GM18951 (cell line): ENCODE results near the gene RAPGEF2.

Experiments used
- POLR2A ChIP-seq: IDR thresholded peaks from 4 replicates; pipeline ENCODE4 v1.6.1; 2011; ENCODE audit warnings: mild to moderate bottlenecking; ENCODE audit not compliant: insufficient read length, insufficient read depth; ENCODE audit errors: extremely low read depth
- in situ Hi-C: fragments of 300-500 bp; cut with MboI; formaldehyde crosslinking; loops from one replicate; pipeline ENCODE4 v1.12.0; 2022; ENCODE audit warnings: low sequenced_read_pairs, mixed read lengths, inconsistent platforms; ENCODE audit not compliant: unreplicated experiment

The RAPGEF2 gene

GRCh38 chr4:159269116-159269515, 166.2 kb downstream of the RAPGEF2 start:
- TF ChIP-seq POLR2A = no peak
- in situ Hi-C loops = no loop called here

GRCh38 chr4:159269956-159270355, 167.1 kb downstream of the RAPGEF2 start:
- in situ Hi-C loops = no loop called here

GRCh38 chr4:159271856-159272255, 169.0 kb downstream of the RAPGEF2 start:
- in situ Hi-C loops = no loop called here
- no peak for TF ChIP-seq POLR2A

More at GRCh38 chr4:159269956-159270355, 167.1 kb downstream of the RAPGEF2 start:
- no peak for TF ChIP-seq POLR2A

GRCh38 chr4:159272273-159273140, 169.6 kb downstream of the RAPGEF2 start:
- no peak for TF ChIP-seq POLR2A
- in situ Hi-C loops = no loop called here

- in situ Hi-C loops = no loop called here
- TF ChIP-seq POLR2A = no peak
These were observed 170.2 kb downstream of the RAPGEF2 start for GRCh38 chr4:159273141-159273438.

- no peak for TF ChIP-seq POLR2A
- in situ Hi-C loops = no loop called here
These were observed 171.0 kb downstream of the RAPGEF2 start for GRCh38 chr4:159273841-159274240.

- no peak for TF ChIP-seq POLR2A
- in situ Hi-C loops = no loop called here
These were observed 175.5 kb downstream of the RAPGEF2 start for GRCh38 chr4:159278399-159278798.

- in situ Hi-C loops = no loop called here
- no peak for TF ChIP-seq POLR2A
These were observed 176.2 kb downstream of the RAPGEF2 start for GRCh38 chr4:159279084-159279483.

- TF ChIP-seq POLR2A = no peak
- in situ Hi-C loops = no loop called here
These were observed 177.7 kb downstream of the RAPGEF2 start for GRCh38 chr4:159280442-159281172.

- no peak for TF ChIP-seq POLR2A
- in situ Hi-C loops = no loop called here
These were observed 178.9 kb downstream of the RAPGEF2 start for GRCh38 chr4:159281771-159282170.

GRCh38 chr4:159282329-159282728, 179.4 kb downstream of the RAPGEF2 start:
- TF ChIP-seq POLR2A = no peak
- in situ Hi-C loops = no loop called here

GRCh38 chr4:159282944-159283343, 180.1 kb downstream of the RAPGEF2 start:
- no peak for TF ChIP-seq POLR2A
- in situ Hi-C loops = no loop called here

GRCh38 chr4:159283696-159284095, 180.8 kb downstream of the RAPGEF2 start:
- in situ Hi-C loops = no loop called here

GRCh38 chr4:159284113-159284512, 181.2 kb downstream of the RAPGEF2 start:
- TF ChIP-seq POLR2A = no peak
- in situ Hi-C loops = no loop called here

More at GRCh38 chr4:159283696-159284095, 180.8 kb downstream of the RAPGEF2 start:
- TF ChIP-seq POLR2A = no peak
